NB4 (cell line): ENCODE measurements around the gene TMEM260.

Experiments
- CTCF ChIP-seq: IDR thresholded peaks from one replicate; pipeline ENCODE4 v1.5.1; 2012; ENCODE audit warnings: low read depth, low read length
- MYC ChIP-seq: IDR thresholded peaks from 2 replicates; pipeline ENCODE4 v1.6.1; 2011; ENCODE audit warnings: low read depth, low read length

GRCh38 chr14:56579345-56580220 lies at the start of gene TMEM260:
- TF ChIP-seq CTCF: peak; percentile 81
- no peak; the same call in 1 of the 2 replicates for TF ChIP-seq MYC
